ENCODE data around the gene HLA-DQA1. TPM values are rescaled to one million over a fixed set of nuclear protein-coding genes. Genes with fewer than 3 reads are reported as not detected.

The HLA-DQA1 gene
- total RNA-seq, 1 experiment from 2014 or later = 0.22 TPM

GRCh38 chr6:32617751-32618150 lies 19.5 kb upstream of the HLA-DQA1 start:
- TF ChIP-seq MAX (CRISPR knock-in tag; IDR thresholded peaks at IDR 0.05) = no peak
- TF ChIP-seq ZNF425 (CRISPR knock-in tag; conservative IDR thresholded peaks at IDR 0.05) = no peak
- no peak for TF ChIP-seq EMX1 (CRISPR knock-in tag; IDR thresholded peaks at IDR 0.05)
- TF ChIP-seq ZNF317 (CRISPR knock-in tag; IDR thresholded peaks at IDR 0.05; ENCODE audit: borderline replicate concordance, low read depth) = no peak
- CTCF ChIA-PET = no interaction called here
- peaks cover 11% of the 10 kb centered on the region for H3K4me1 Mint-ChIP-seq
- POLR2A ChIA-PET = no interaction called here
- H3K27ac Mint-ChIP-seq = no peak overlapping the region
- DNase-seq (ENCODE audit: low spot score) = no peak
- H3K9me3 Mint-ChIP-seq = peaks cover 3% of the 10 kb centered on the region; the same call in 1 of the 2 replicates
- no peak overlapping the region for H3K4me3 Mint-ChIP-seq
- ATAC-seq = no peak
- no peaks in the 10 kb centered on the region for H3K36me3 Mint-ChIP-seq
- H3K27me3 Mint-ChIP-seq (ENCODE audit: low read depth) = no peaks in the 10 kb centered on the region; the same call in 1 of the 2 replicates

- H3K27me3 Mint-ChIP-seq (ENCODE audit: low read depth) = no peaks in the 10 kb centered on the region; the same call in 1 of the 2 replicates
- ATAC-seq = no peak
- H3K4me3 Mint-ChIP-seq = no peak overlapping the region
- POLR2A ChIA-PET = no interaction called here
- no peak overlapping the region for H3K27ac Mint-ChIP-seq
- H3K4me1 Mint-ChIP-seq = peaks cover 7% of the 10 kb centered on the region
- TF ChIP-seq SOX15 (CRISPR knock-in tag; IDR thresholded peaks at IDR 0.05) (no peak), ZMAT4 (CRISPR knock-in tag; IDR thresholded peaks at IDR 0.05) (no peak), MLX (CRISPR knock-in tag; IDR thresholded peaks at IDR 0.05) (no peak), USF2 (CRISPR knock-in tag; IDR thresholded peaks at IDR 0.05) (no peak), ZNF263 (CRISPR knock-in tag; IDR thresholded peaks at IDR 0.05; ENCODE audit: low read depth) (no peak)
- DNase-seq (ENCODE audit: low spot score) = no peak
- CTCF ChIA-PET = no interaction called here
- no peaks in the 10 kb centered on the region for H3K36me3 Mint-ChIP-seq
- peaks cover 3% of the 10 kb centered on the region; the same call in 1 of the 2 replicates for H3K9me3 Mint-ChIP-seq
Observed at GRCh38 chr6:32621372-32621771, 15.8 kb upstream of the HLA-DQA1 start.

GRCh38 chr6:32622545-32623401 lies 14.4 kb upstream of the HLA-DQA1 start:
- H3K36me3 Mint-ChIP-seq = no peaks in the 10 kb centered on the region
- ChIA-PET POLR2A (interaction anchor here (1.1 kb wide), 1 partner anchor 349 kb away, joined by 3 read pairs; no protein-coding TSS in a partner anchor), CTCF (interaction anchor here (0.7 kb wide), 1 partner anchor 163 kb away, joined by 3 read pairs; no protein-coding TSS in a partner anchor)
- H3K27me3 Mint-ChIP-seq (ENCODE audit: low read depth) = no peaks in the 10 kb centered on the region; the same call in 1 of the 2 replicates
- H3K9me3 Mint-ChIP-seq = peaks cover 3% of the 10 kb centered on the region; the same call in 1 of the 2 replicates
- no peak for DNase-seq (ENCODE audit: low spot score)
- H3K4me3 Mint-ChIP-seq = no peak overlapping the region
- no peak overlapping the region for H3K27ac Mint-ChIP-seq
- ATAC-seq = peak; percentile 90
- TF ChIP-seq ZNF396 (CRISPR knock-in tag; IDR thresholded peaks at IDR 0.05; ENCODE audit: borderline replicate concordance) (no peak), NFE2L1 (CRISPR knock-in tag; IDR thresholded peaks at IDR 0.05) (no peak), ZNF263 (CRISPR knock-in tag; IDR thresholded peaks at IDR 0.05; ENCODE audit: low read depth) (no peak), TCF7 (CRISPR knock-in tag; IDR thresholded peaks at IDR 0.05; ENCODE audit: low read depth) (no peak), ATF1 (CRISPR knock-in tag; IDR thresholded peaks at IDR 0.05) (no peak), ZNF219 (CRISPR knock-in tag; IDR thresholded peaks at IDR 0.05; ENCODE audit: borderline replicate concordance) (no peak), NR2C2 (CRISPR knock-in tag; IDR thresholded peaks at IDR 0.05) (no peak), NFYB (CRISPR knock-in tag; conservative IDR thresholded peaks at IDR 0.05; ENCODE audit: low read depth) (no peak), RORB (CRISPR knock-in tag; IDR thresholded peaks at IDR 0.05) (no peak), CREB1 (CRISPR knock-in tag; IDR thresholded peaks at IDR 0.05) (no peak), FOXJ3 (CRISPR knock-in tag; IDR thresholded peaks at IDR 0.05; ENCODE audit: borderline replicate concordance) (no peak)
- no peaks in the 10 kb centered on the region for H3K4me1 Mint-ChIP-seq

All from WTC11 (cell line).